MM.1S (cell line): Measurements from ENCODE around the gene CLDN8.

ENCODE experiments used
- DNase-seq: peaks from one replicate; pipeline ENCODE4 v3.0.0-alpha.2; 2015
- H2AFZ ChIP-seq: fragments of 300-600 bp; sonication (generic); 2 replicates; pipeline ENCODE4 v1.6.0; 2016; ENCODE audit warnings: antibody characterized with exemption, low read length
- H3F3A ChIP-seq: fragments of 300-600 bp; sonication (generic); 2 replicates; pipeline ENCODE4 v1.6.1; 2016; ENCODE audit warnings: mild to moderate bottlenecking, antibody characterized with exemption, low read length, moderate library complexity, mixed read lengths; ENCODE audit not compliant: insufficient read depth
- H3K27ac ChIP-seq: fragments of 300-600 bp; sonication (generic); 2 replicates; pipeline ENCODE4 v1.5.1; 2016; ENCODE audit warnings: mild to moderate bottlenecking, low read length
- H3K27me3 ChIP-seq: fragments of 300-600 bp; sonication (generic); replicated peaks from 2 replicates; pipeline ENCODE4 v1.6.0; 2016; ENCODE audit warnings: low read length; ENCODE audit not compliant: insufficient read depth
- H3K36me3 ChIP-seq: fragments of 300-600 bp; sonication (generic); replicated peaks from 2 replicates; pipeline ENCODE4 v1.6.1; 2016; ENCODE audit warnings: mild to moderate bottlenecking, low read length, mixed read lengths; ENCODE audit not compliant: insufficient read depth
- H3K4me1 ChIP-seq: fragments of 300-600 bp; sonication (generic); 2 replicates; pipeline ENCODE4 v1.6.1; 2016; ENCODE audit warnings: low read length, mixed read lengths
- H3K4me2 ChIP-seq: fragments of 300-600 bp; sonication (generic); 2 replicates; pipeline ENCODE4 v1.6.0; 2016; ENCODE audit warnings: low read depth, low read length
- H3K4me3 ChIP-seq: fragments of 300-600 bp; sonication (generic); 2 replicates; pipeline ENCODE4 v1.5.1; 2016; ENCODE audit warnings: low read length, mixed read lengths
- H3K79me2 ChIP-seq: fragments of 300-600 bp; sonication (generic); 2 replicates; pipeline ENCODE4 v1.6.1; 2016; ENCODE audit warnings: mixed run types, low read length, mixed read lengths
- H3K9ac ChIP-seq: fragments of 300-600 bp; sonication (generic); 2 replicates; pipeline ENCODE4 v1.6.1; 2016; ENCODE audit warnings: low read length, mixed read lengths
- H3K9me2 ChIP-seq: fragments of 300-600 bp; sonication (generic); replicated peaks from 2 replicates; pipeline ENCODE4 v1.6.1; 2016; ENCODE audit warnings: mild to moderate bottlenecking, low read length, mixed read lengths; ENCODE audit not compliant: insufficient read depth
- H3K9me3 ChIP-seq: fragments of 300-600 bp; sonication (generic); replicated peaks from 2 replicates; pipeline ENCODE4 v1.6.1; 2016; ENCODE audit warnings: mild to moderate bottlenecking, low read length, mixed read lengths; ENCODE audit not compliant: insufficient read depth
- H4K20me1 ChIP-seq: fragments of 300-600 bp; sonication (generic); 2 replicates; pipeline ENCODE4 v1.6.1; 2016; ENCODE audit warnings: mild to moderate bottlenecking, low read length, moderate library complexity, mixed read lengths; ENCODE audit not compliant: insufficient read depth
- CTCF ChIP-seq: fragments of 300-600 bp; sonication (generic); IDR thresholded peaks from 2 replicates; pipeline ENCODE4 v1.5.1; 2016; ENCODE audit warnings: antibody characterized with exemption, low read length, mixed read lengths
- EZH2 ChIP-seq: fragments of 300-600 bp; sonication (generic); optimal IDR thresholded peaks from 2 replicates; pipeline ENCODE3; 2017; ENCODE audit warnings: low read depth, mild to moderate bottlenecking, antibody characterized with exemption, low read length, mixed read lengths
- EZH2phosphoT487 ChIP-seq: fragments of 300-600 bp; sonication (generic); IDR thresholded peaks from 2 replicates; pipeline ENCODE4 v1.6.1; 2018; ENCODE audit warnings: antibody characterized with exemption, low read length

The CLDN8 gene

GRCh38 chr21:30211071-30211470, 4.8 kb downstream of the CLDN8 start:
- H4K20me1 ChIP-seq, result no peaks in the 10 kb centered on the region
- H3K27me3 ChIP-seq, result no peaks in the 10 kb centered on the region
- no peak overlapping the region for H3K27ac ChIP-seq
- no peaks in the 10 kb centered on the region for H3K79me2 ChIP-seq
- H3K9ac ChIP-seq, result no peak overlapping the region
- no peaks in the 10 kb centered on the region for H3K4me1 ChIP-seq
- no peak overlapping the region for H2AFZ ChIP-seq
- no peak for DNase-seq
- H3K9me2 ChIP-seq, result no peaks in the 10 kb centered on the region
- no peak for TF ChIP-seq EZH2
- no peaks in the 10 kb centered on the region for H3K9me3 ChIP-seq
- H3K4me3 ChIP-seq, result no peak overlapping the region
- H3F3A ChIP-seq, result no peaks in the 10 kb centered on the region
- H3K4me2 ChIP-seq, result no peak overlapping the region
- no peaks in the 10 kb centered on the region for H3K36me3 ChIP-seq

GRCh38 chr21:30209601-30210000, 6.3 kb downstream of the CLDN8 start:
- Histone ChIP-seq H3K9me2 (no peaks in the 10 kb centered on the region), H3K27ac (no peak overlapping the region), H3K9ac (no peak overlapping the region), H3K27me3 (no peaks in the 10 kb centered on the region), H3K79me2 (no peaks in the 10 kb centered on the region), H2AFZ (no peak overlapping the region), H3K36me3 (no peaks in the 10 kb centered on the region), H3K4me3 (no peak overlapping the region), H3F3A (no peaks in the 10 kb centered on the region), H4K20me1 (no peaks in the 10 kb centered on the region), H3K4me2 (no peak overlapping the region), H3K9me3 (no peaks in the 10 kb centered on the region), H3K4me1 (no peaks in the 10 kb centered on the region)
- no peak for TF ChIP-seq EZH2phosphoT487
- no peak for TF ChIP-seq CTCF
- no peak for TF ChIP-seq EZH2
- DNase-seq, result no peak

GRCh38 chr21:30207252-30207579, 8.7 kb downstream of the CLDN8 start:
- Histone ChIP-seq H3K9ac (no peak overlapping the region), H2AFZ (no peak overlapping the region)
- TF ChIP-seq CTCF (no peak), EZH2 (no peak), EZH2phosphoT487 (no peak)

GRCh38 chr21:30206551-30207251, 9.2 kb downstream of the CLDN8 start:
- H3K4me2 ChIP-seq, result no peak overlapping the region
- no peak overlapping the region for H3K4me3 ChIP-seq
- DNase-seq, result no peak
- H2AFZ ChIP-seq, result no peak overlapping the region
- H3F3A ChIP-seq, result no peaks in the 10 kb centered on the region
- no peaks in the 10 kb centered on the region for H4K20me1 ChIP-seq
- no peaks in the 10 kb centered on the region for H3K9me3 ChIP-seq
- no peak overlapping the region for H3K27ac ChIP-seq
- H3K79me2 ChIP-seq, result no peaks in the 10 kb centered on the region
- no peaks in the 10 kb centered on the region for H3K27me3 ChIP-seq
- H3K9ac ChIP-seq, result no peak overlapping the region
- H3K9me2 ChIP-seq, result no peaks in the 10 kb centered on the region
- no peaks in the 10 kb centered on the region for H3K36me3 ChIP-seq
- no peak for TF ChIP-seq EZH2
- TF ChIP-seq EZH2phosphoT487, result no peak
- TF ChIP-seq CTCF, result no peak
- H3K4me1 ChIP-seq, result no peaks in the 10 kb centered on the region

More at GRCh38 chr21:30207252-30207579, 8.7 kb downstream of the CLDN8 start:
- H3K4me1 ChIP-seq, result no peaks in the 10 kb centered on the region
- no peaks in the 10 kb centered on the region for H3K79me2 ChIP-seq
- no peak overlapping the region for H3K27ac ChIP-seq
- no peaks in the 10 kb centered on the region for H3K27me3 ChIP-seq
- no peak overlapping the region for H3K4me2 ChIP-seq
- no peaks in the 10 kb centered on the region for H3K36me3 ChIP-seq
- H3K9me3 ChIP-seq, result no peaks in the 10 kb centered on the region
- no peak overlapping the region for H3K4me3 ChIP-seq
- no peaks in the 10 kb centered on the region for H3K9me2 ChIP-seq
- H3F3A ChIP-seq, result no peaks in the 10 kb centered on the region
- no peaks in the 10 kb centered on the region for H4K20me1 ChIP-seq
- DNase-seq, result no peak
